Neural progenitor cell (in vitro differentiated cells): Measurements from ENCODE around the gene LZTS2. TPM values are rescaled to one million over a fixed set of nuclear protein-coding genes. Genes with fewer than 3 reads are reported as not detected.

Source experiments
- DNase-seq: peaks from one replicate; pipeline ENCODE4 v3.0.0-alpha.2; 2016; ENCODE audit warnings: low spot score
- H2AFZ ChIP-seq: fragments of 200-600 bp; sonication (generic); replicated peaks from 2 replicates; pipeline ENCODE4 v1.6.1; 2016; ENCODE audit warnings: antibody characterized with exemption
- H3F3A ChIP-seq: fragments of 200-600 bp; sonication (generic); 2 replicates; pipeline ENCODE4 v1.6.1; 2016; ENCODE audit warnings: antibody characterized with exemption, low read depth
- H3K27ac ChIP-seq: fragments of 200-600 bp; sonication (generic); 2 replicates; pipeline ENCODE4 v1.5.1; 2016; ENCODE audit warnings: mild to moderate bottlenecking
- H3K27me3 ChIP-seq: fragments of 200-600 bp; sonication (generic); 2 replicates; pipeline ENCODE4 v1.6.1; 2016; ENCODE audit warnings: mild to moderate bottlenecking, moderate library complexity
- H3K36me3 ChIP-seq: fragments of 200-600 bp; sonication (generic); 2 replicates; pipeline ENCODE4 v1.5.1; 2016
- H3K4me1 ChIP-seq: fragments of 200-600 bp; sonication (generic); 2 replicates; pipeline ENCODE4 v1.6.1; 2016; ENCODE audit warnings: mixed run types
- H3K4me2 ChIP-seq: fragments of 200-600 bp; sonication (generic); 2 replicates; pipeline ENCODE4 v1.6.1; 2016
- H3K4me3 ChIP-seq: fragments of 200-600 bp; sonication (generic); 2 replicates; pipeline ENCODE4 v1.5.1; 2016
- H3K79me2 ChIP-seq: fragments of 200-600 bp; sonication (generic); 2 replicates; pipeline ENCODE4 v1.6.1; 2016; ENCODE audit warnings: low read depth
- H3K9ac ChIP-seq: fragments of 200-600 bp; sonication (generic); 2 replicates; pipeline ENCODE4 v1.6.1; 2016
- H3K9me3 ChIP-seq: fragments of 200-600 bp; sonication (generic); 2 replicates; pipeline ENCODE4 v1.5.1; 2016; ENCODE audit warnings: low read depth
- H4K20me1 ChIP-seq: fragments of 200-600 bp; sonication (generic); 2 replicates; pipeline ENCODE4 v1.6.1; 2016; ENCODE audit warnings: low read depth
- H3K27ac Mint-ChIP-seq: 3 replicates; pipeline ENCODE4 v1.8.0; 2021; ENCODE audit warnings: mixed read lengths
- H3K27me3 Mint-ChIP-seq: 2 replicates; pipeline ENCODE4 v1.8.0; 2022; ENCODE audit warnings: low read depth, mild to moderate bottlenecking, inconsistent platforms, moderate library complexity, mixed read lengths; ENCODE audit not compliant: insufficient read depth
- H3K36me3 Mint-ChIP-seq: 3 replicates; pipeline ENCODE4 v1.8.0; 2021; ENCODE audit warnings: mixed read lengths
- H3K4me1 Mint-ChIP-seq: 3 replicates; pipeline ENCODE4 v1.8.0; 2021; ENCODE audit warnings: mixed read lengths
- H3K4me3 Mint-ChIP-seq: 3 replicates; pipeline ENCODE4 v1.8.0; 2021; ENCODE audit warnings: mild to moderate bottlenecking, moderate library complexity, mixed read lengths
- H3K9me3 Mint-ChIP-seq: 3 replicates; pipeline ENCODE4 v1.8.0; 2020; ENCODE audit warnings: mixed read lengths
- EZH2 ChIP-seq: fragments of 200-600 bp; sonication (generic); IDR thresholded peaks from 2 replicates; pipeline ENCODE4 v1.6.1; 2017; ENCODE audit warnings: antibody characterized with exemption, mild to moderate bottlenecking, moderate library complexity
- EZH2phosphoT487 ChIP-seq: fragments of 200-600 bp; sonication (generic); IDR thresholded peaks from 2 replicates; pipeline ENCODE4 v1.6.1; 2017; ENCODE audit warnings: antibody characterized with exemption
- total RNA-seq: library from RNA; depleted of rRNA; stranded (reverse); fragments of >200 nt; gene quantifications from 2 replicates; pipeline ENCODE4 v1.2.3, GENCODE V29; 2015; ENCODE audit warnings: low replicate concordance
- TF ChIP-seq, protein P1 (sequence below): fragments of 200-600 bp; sonication (generic); IDR thresholded peaks from 2 replicates; pipeline ENCODE4 v1.5.1; 2017; ENCODE audit warnings: antibody characterized with exemption, mild to moderate bottlenecking

Gene LZTS2
- total RNA-seq, 1 donor from 2014 or later, result 34.7 TPM

- Histone ChIP-seq H3F3A (peaks cover 8% of the 10 kb centered on the region), H3K9me3 (no peaks in the 10 kb centered on the region), H3K27ac (no peak overlapping the region), H2AFZ (no peak overlapping the region), H3K4me1 (peaks cover 23% of the 10 kb centered on the region), H3K36me3 (no peaks in the 10 kb centered on the region), H3K4me3 (no peak overlapping the region), H3K79me2 (no peaks in the 10 kb centered on the region), H3K4me2 (no peak overlapping the region), H4K20me1 (peaks cover 22% of the 10 kb centered on the region), H3K9ac (no peak overlapping the region), H3K27me3 (peaks cover 99% of the 10 kb centered on the region)
- H3K9me3 Mint-ChIP-seq, result no peaks in the 10 kb centered on the region
- no peak overlapping the region for H3K27ac Mint-ChIP-seq
- DNase-seq, result no peak
- peaks cover 34% of the 10 kb centered on the region for H3K4me1 Mint-ChIP-seq
- H3K36me3 Mint-ChIP-seq, result no peaks in the 10 kb centered on the region
- H3K27me3 Mint-ChIP-seq, result peaks cover 23% of the 10 kb centered on the region
- TF ChIP-seq EZH2phosphoT487 (no peak), EZH2 (no peak)
- TF ChIP-seq, protein P1, sequence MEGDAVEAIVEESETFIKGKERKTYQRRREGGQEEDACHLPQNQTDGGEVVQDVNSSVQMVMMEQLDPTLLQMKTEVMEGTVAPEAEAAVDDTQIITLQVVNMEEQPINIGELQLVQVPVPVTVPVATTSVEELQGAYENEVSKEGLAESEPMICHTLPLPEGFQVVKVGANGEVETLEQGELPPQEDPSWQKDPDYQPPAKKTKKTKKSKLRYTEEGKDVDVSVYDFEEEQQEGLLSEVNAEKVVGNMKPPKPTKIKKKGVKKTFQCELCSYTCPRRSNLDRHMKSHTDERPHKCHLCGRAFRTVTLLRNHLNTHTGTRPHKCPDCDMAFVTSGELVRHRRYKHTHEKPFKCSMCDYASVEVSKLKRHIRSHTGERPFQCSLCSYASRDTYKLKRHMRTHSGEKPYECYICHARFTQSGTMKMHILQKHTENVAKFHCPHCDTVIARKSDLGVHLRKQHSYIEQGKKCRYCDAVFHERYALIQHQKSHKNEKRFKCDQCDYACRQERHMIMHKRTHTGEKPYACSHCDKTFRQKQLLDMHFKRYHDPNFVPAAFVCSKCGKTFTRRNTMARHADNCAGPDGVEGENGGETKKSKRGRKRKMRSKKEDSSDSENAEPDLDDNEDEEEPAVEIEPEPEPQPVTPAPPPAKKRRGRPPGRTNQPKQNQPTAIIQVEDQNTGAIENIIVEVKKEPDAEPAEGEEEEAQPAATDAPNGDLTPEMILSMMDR, result no peak
- no peak overlapping the region for H3K4me3 Mint-ChIP-seq
Measured at GRCh38 chr10:101035314-101035713, 35.7 kb downstream of the LZTS2 start.

DNA sequence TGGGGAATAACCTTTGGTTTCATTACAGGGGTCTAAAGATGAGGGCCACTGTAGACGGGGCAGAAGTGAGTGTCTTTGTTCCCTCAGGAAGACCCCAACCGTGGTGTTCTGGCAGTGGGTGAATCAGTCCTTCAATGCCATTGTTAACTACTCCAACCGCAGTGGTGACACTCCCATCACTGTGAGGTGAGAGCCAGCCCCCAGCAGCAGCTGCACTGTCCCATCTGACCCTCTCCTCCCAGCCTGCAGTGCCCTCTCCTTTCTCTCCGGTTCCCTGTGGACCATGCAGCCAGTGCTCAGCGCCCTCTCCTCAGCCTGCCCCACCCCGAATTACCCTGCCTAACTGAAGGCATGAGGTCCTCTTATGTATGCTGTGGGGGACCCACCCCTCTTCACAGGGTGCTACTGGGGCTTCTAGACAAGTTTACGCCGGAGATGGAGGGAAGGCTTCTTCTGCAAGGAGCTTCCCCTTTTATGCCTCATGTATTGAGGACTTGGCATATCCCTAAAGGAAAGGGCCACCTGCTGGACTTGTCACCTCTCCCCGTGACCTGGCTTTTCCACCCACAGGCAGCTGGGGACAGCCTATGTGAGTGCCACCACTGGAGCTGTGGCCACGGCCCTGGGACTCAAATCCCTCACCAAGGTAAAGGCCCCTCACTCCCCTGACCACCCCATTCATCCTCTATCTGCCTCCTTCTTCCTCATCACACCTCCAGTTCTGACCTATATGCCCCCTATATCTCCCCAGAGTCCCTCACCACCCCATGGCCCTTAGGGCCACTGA, 36.5 kb downstream of the LZTS2 start:
- peaks cover 18% of the 10 kb centered on the region for H3K4me1 ChIP-seq
- Mint-ChIP-seq H3K4me1 (peaks cover 35% of the 10 kb centered on the region), H3K27me3 (peaks cover 22% of the 10 kb centered on the region), H3K27ac (no peak overlapping the region), H3K9me3 (no peaks in the 10 kb centered on the region), H3K4me3 (no peak overlapping the region), H3K36me3 (no peaks in the 10 kb centered on the region)
- H3K36me3 ChIP-seq, result no peaks in the 10 kb centered on the region
- peaks cover 27% of the 10 kb centered on the region for H4K20me1 ChIP-seq
- no peak overlapping the region for H3K9ac ChIP-seq
- H3F3A ChIP-seq, result peaks cover 6% of the 10 kb centered on the region
- H3K4me3 ChIP-seq, result no peak overlapping the region
- H3K79me2 ChIP-seq, result no peaks in the 10 kb centered on the region
- no peak overlapping the region for H2AFZ ChIP-seq
- no peak overlapping the region for H3K27ac ChIP-seq
- H3K27me3 ChIP-seq, result peaks cover 99% of the 10 kb centered on the region
- no peak for DNase-seq
- no peak overlapping the region for H3K4me2 ChIP-seq
- TF ChIP-seq EZH2 (no peak), EZH2phosphoT487 (no peak)
- TF ChIP-seq, protein P1, result no peak
- no peaks in the 10 kb centered on the region for H3K9me3 ChIP-seq

DNA sequence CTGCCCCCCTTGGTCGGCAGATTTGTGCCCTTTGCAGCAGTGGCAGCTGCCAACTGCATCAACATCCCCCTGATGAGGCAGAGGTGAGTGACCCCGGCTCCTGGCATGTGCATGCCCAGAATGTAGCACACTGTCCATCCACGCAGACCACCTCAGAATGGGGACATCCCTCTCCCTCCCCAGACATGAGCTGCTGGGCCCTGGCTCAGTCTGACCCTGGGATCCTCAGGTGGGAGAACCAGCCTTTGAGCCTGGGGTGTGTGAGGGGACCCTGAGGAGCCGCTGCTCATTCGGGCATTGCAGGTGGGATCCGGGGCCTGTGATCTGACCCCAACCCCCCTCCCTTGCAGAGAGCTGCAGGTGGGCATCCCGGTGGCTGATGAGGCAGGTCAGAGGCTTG, 37.1 kb downstream of the LZTS2 start:
- H3K27ac Mint-ChIP-seq, result no peak overlapping the region
- H3K27ac ChIP-seq, result no peak overlapping the region
- H3K79me2 ChIP-seq, result no peaks in the 10 kb centered on the region
- no peaks in the 10 kb centered on the region for H3K9me3 ChIP-seq
- DNase-seq, result no peak
- H3K36me3 ChIP-seq, result no peaks in the 10 kb centered on the region
- H3K9ac ChIP-seq, result no peak overlapping the region
- H3K27me3 Mint-ChIP-seq, result peaks cover 22% of the 10 kb centered on the region
- H3K9me3 Mint-ChIP-seq, result no peaks in the 10 kb centered on the region
- H4K20me1 ChIP-seq, result peaks cover 21% of the 10 kb centered on the region
- no peak overlapping the region for H3K4me3 ChIP-seq
- H2AFZ ChIP-seq, result no peak overlapping the region
- no peaks in the 10 kb centered on the region for H3K36me3 Mint-ChIP-seq
- no peak for TF ChIP-seq EZH2phosphoT487
- no peak for TF ChIP-seq EZH2
- TF ChIP-seq, protein P1, result no peak
- H3K4me2 ChIP-seq, result no peak overlapping the region
- peaks cover 33% of the 10 kb centered on the region for H3K4me1 Mint-ChIP-seq
- H3K4me3 Mint-ChIP-seq, result no peak overlapping the region
- H3K27me3 ChIP-seq, result peaks cover 95% of the 10 kb centered on the region
- H3F3A ChIP-seq, result peaks cover 3% of the 10 kb centered on the region
- H3K4me1 ChIP-seq, result peaks cover 12% of the 10 kb centered on the region
